Measurements from ENCODE around the gene MSH2.

The MSH2 gene

GRCh38 chr2:47487498-47487875 lies 84.5 kb downstream of the MSH2 start:
- Mint-ChIP-seq H3K4me3 (no peak overlapping the region), H3K9me3 (peaks cover 11% of the 10 kb centered on the region), H3K4me1 (peaks cover 10% of the 10 kb centered on the region), H3K36me3 (ENCODE audit: low read depth) (peaks cover 52% of the 10 kb centered on the region), H3K27me3 (ENCODE audit: low read depth, poor library complexity) (no peaks in the 10 kb centered on the region), H3K27ac (peak overlapping the region; percentile 34)
- TF ChIP-seq CTCF (IDR thresholded peaks at IDR 0.05) = no peak
- no peak for DNase-seq

- peak overlapping the region; percentile 16 for H3K27ac Mint-ChIP-seq
Observed at GRCh38 chr2:47488870-47489584, 86.1 kb downstream of the MSH2 start.

GRCh38 chr2:47490406-47490805 lies 87.5 kb downstream of the MSH2 start:
- H3K9me3 Mint-ChIP-seq = peaks cover 25% of the 10 kb centered on the region
- H3K27me3 Mint-ChIP-seq (ENCODE audit: low read depth, poor library complexity) = no peaks in the 10 kb centered on the region
- DNase-seq = no peak
- peaks cover 43% of the 10 kb centered on the region for H3K36me3 Mint-ChIP-seq (ENCODE audit: low read depth)
- peaks cover 10% of the 10 kb centered on the region for H3K4me1 Mint-ChIP-seq
- no peak for TF ChIP-seq CTCF (IDR thresholded peaks at IDR 0.05)
- H3K27ac Mint-ChIP-seq = no peak overlapping the region
- no peak overlapping the region for H3K4me3 Mint-ChIP-seq

More at GRCh38 chr2:47488870-47489584, 86.1 kb downstream of the MSH2 start:
- no peaks in the 10 kb centered on the region for H3K27me3 Mint-ChIP-seq (ENCODE audit: low read depth, poor library complexity)
- no peak for DNase-seq
- TF ChIP-seq CTCF (IDR thresholded peaks at IDR 0.05) = no peak
- peaks cover 10% of the 10 kb centered on the region for H3K4me1 Mint-ChIP-seq
- H3K36me3 Mint-ChIP-seq (ENCODE audit: low read depth) = peaks cover 56% of the 10 kb centered on the region
- peaks cover 25% of the 10 kb centered on the region for H3K9me3 Mint-ChIP-seq
- no peak overlapping the region for H3K4me3 Mint-ChIP-seq

- TF ChIP-seq CTCF (IDR thresholded peaks at IDR 0.05) = no peak
- H3K4me3 Mint-ChIP-seq = no peak overlapping the region
- no peaks in the 10 kb centered on the region for H3K27me3 Mint-ChIP-seq (ENCODE audit: low read depth, poor library complexity)
- peak overlapping the region; percentile 60 for H3K27ac Mint-ChIP-seq
- peaks cover 39% of the 10 kb centered on the region for H3K36me3 Mint-ChIP-seq (ENCODE audit: low read depth)
- H3K9me3 Mint-ChIP-seq = peaks cover 40% of the 10 kb centered on the region
- DNase-seq = no peak
- H3K4me1 Mint-ChIP-seq = no peaks in the 10 kb centered on the region
Observed at GRCh38 chr2:47493317-47494035, 90.5 kb downstream of the MSH2 start.

- Mint-ChIP-seq H3K4me1 (no peaks in the 10 kb centered on the region), H3K27ac (no peak overlapping the region), H3K36me3 (ENCODE audit: low read depth) (peaks cover 47% of the 10 kb centered on the region)
Observed at GRCh38 chr2:47494267-47495130, 91.5 kb downstream of the MSH2 start.

More at GRCh38 chr2:47494267-47495130, 91.5 kb downstream of the MSH2 start:
- no peak for DNase-seq
- Mint-ChIP-seq H3K27me3 (ENCODE audit: low read depth, poor library complexity) (no peaks in the 10 kb centered on the region), H3K4me3 (no peak overlapping the region), H3K9me3 (peaks cover 48% of the 10 kb centered on the region)
- TF ChIP-seq CTCF (IDR thresholded peaks at IDR 0.05) = no peak
